T-cell (primary cell): ENCODE data around the gene THAP5. TPM values are rescaled to one million over a fixed set of nuclear protein-coding genes. Genes with fewer than 3 reads are reported as not detected.
"Not testable (repeated sequence)": the region's sequence is repeated elsewhere in the genome, so short reads cannot be mapped to it uniquely, and the experiment has no call there.

ENCODE experiments used
- ATAC-seq, 4 experiments: fragments of 200-7000 bp in 3 of 4; fragments of 150-1000 bp in 1 of 4; cut with Tn5 transposase; replicated peaks in 1 of 4; 1 replicate in 3 of 4; 2 replicates in 1 of 4; pipeline ENCODE4 v1.10.0; 2021; ENCODE audit warnings: moderate library complexity in 3 of 4, mild to moderate bottlenecking in 2 of 4, moderate number of reproducible peaks in 1 of 4
- CTCF ChIA-PET, 2 donors: fragments of 300-600 bp; sonication (Branson Sonifier 250); formaldehyde crosslinking; loops; one replicate each; lab custom pipeline; 2022; ENCODE audit warnings: antibody characterized with exemption in 2 of 2; lab: Charles Lee
- POLR2A ChIA-PET, 2 donors: fragments of 300-600 bp; sonication (Branson Sonifier 250); formaldehyde crosslinking; loops; one replicate each; lab custom pipeline; 2022; ENCODE audit warnings: antibody characterized with exemption in 2 of 2; lab: Charles Lee
- DNase-seq, 35 experiments: peaks; one replicate each; pipeline versions ENCODE4 v3.0.0 to v3.0.0-alpha.2; 2013 to 2023
- H3K27ac ChIP-seq: one replicate; pipeline ENCODE4 v1.5.1; 2013; ENCODE audit warnings: low read length
- H3K27me3 ChIP-seq, 2 experiments: replicated peaks in 1 of 2; 1 replicate in 1 of 2; 2 replicates in 1 of 2; pipeline versions ENCODE4 v1.6.1 to v1.7.0; 2013; ENCODE audit warnings: low read length in 1 of 2, mixed read lengths in 1 of 2; ENCODE audit not compliant: control insufficient read depth in 2 of 2, insufficient read depth in 2 of 2; ENCODE audit errors: extremely low read depth in 1 of 2
- H3K36me3 ChIP-seq, 2 donors: 1 replicate in 1 of 2; 2 replicates in 1 of 2; pipeline versions ENCODE4 v1.6.1 to v1.7.0; 2013; ENCODE audit warnings: low read length in 1 of 2; ENCODE audit not compliant: control insufficient read depth in 2 of 2, insufficient read depth in 1 of 2; ENCODE audit errors: extremely low read depth in 1 of 2
- H3K4me1 ChIP-seq, 2 experiments: 1 replicate in 1 of 2; 2 replicates in 1 of 2; pipeline versions ENCODE4 v1.6.1 to v1.7.0; 2013; ENCODE audit warnings: low read length in 2 of 2, mixed read lengths in 1 of 2; ENCODE audit not compliant: insufficient read depth in 2 of 2, control insufficient read depth in 1 of 2; ENCODE audit errors: extremely low read depth in 1 of 2
- H3K4me3 ChIP-seq, 2 donors: 1 replicate in 1 of 2; 2 replicates in 1 of 2; pipeline versions ENCODE4 v1.5.1 to v1.7.0; 2013; ENCODE audit warnings: mild to moderate bottlenecking in 2 of 2, low read length in 1 of 2, moderate library complexity in 1 of 2; ENCODE audit not compliant: control insufficient read depth in 1 of 2; ENCODE audit errors: extremely low read depth in 1 of 2
- H3K9me3 ChIP-seq: 2 replicates; pipeline ENCODE4 v1.7.0; 2013
- H3K27ac Mint-ChIP-seq, 2 donors: one replicate each; pipeline ENCODE4 v1.8.0; 2020 to 2021; ENCODE audit warnings: mild to moderate bottlenecking in 2 of 2, mixed read lengths in 2 of 2
- H3K27me3 Mint-ChIP-seq, 2 donors: one replicate each; pipeline ENCODE4 v1.8.0; 2021 to 2022; ENCODE audit warnings: mixed read lengths in 2 of 2
- H3K36me3 Mint-ChIP-seq: one replicate; pipeline ENCODE4 v1.8.0; 2021; ENCODE audit warnings: mixed read lengths
- H3K4me1 Mint-ChIP-seq, 3 donors: one replicate each; pipeline ENCODE4 v1.8.0; 2020 to 2022; ENCODE audit warnings: mixed read lengths in 3 of 3, mild to moderate bottlenecking in 1 of 3
- H3K4me3 Mint-ChIP-seq, 3 donors: one replicate each; pipeline ENCODE4 v1.8.0; 2020 to 2022; ENCODE audit warnings: mild to moderate bottlenecking in 3 of 3, mixed read lengths in 3 of 3, moderate library complexity in 3 of 3
- H3K9me3 Mint-ChIP-seq, 3 donors: one replicate each; pipeline ENCODE4 v1.8.0; 2020 to 2022; ENCODE audit warnings: mixed read lengths in 3 of 3
- WGBS: methylation state at CpG from one replicate; pipeline ENCODE4 v1.1.5; 2013; ENCODE audit warnings: missing lambda C conversion rate; ENCODE audit not compliant: insufficient coverage; 5-methylcytosine and 5-hydroxymethylcytosine counted together
- total RNA-seq, 35 experiments: library from RNA in 6 of 35; stranded (reverse) in 6 of 35; fragments of 120-200 nt in 1 of 35; gene quantifications; one replicate each; pipeline versions ENCODE4 v1.2.1 to v1.2.4 and lab custom pipeline; 2013 to 2026

Gene THAP5
- total RNA-seq, 5 donors from 2014 or later (not counting 1 experiment from before 2014, with no cell fraction given): 20.8 to 38.7 (median 36.1) TPM

DNA sequence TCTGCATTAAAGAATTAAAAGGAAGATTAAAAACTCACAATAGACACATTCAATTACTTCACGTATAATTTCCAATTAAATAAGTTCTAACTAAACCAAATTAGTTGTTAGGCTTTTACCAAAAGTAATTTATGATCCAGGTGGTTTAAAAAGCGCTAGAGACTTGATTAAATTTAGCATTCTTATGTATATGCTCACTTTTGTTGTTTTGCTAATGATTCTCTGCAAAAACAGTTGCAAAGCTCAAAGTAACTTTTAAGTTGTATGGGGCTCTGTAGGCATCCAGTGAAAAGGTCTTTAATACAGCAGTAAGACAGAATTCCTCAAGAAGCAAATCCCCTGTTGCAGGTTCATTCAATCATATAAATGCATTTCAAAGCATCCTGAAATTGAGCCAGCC lies 28.0 kb downstream of the THAP5 start:
- 100% methylated on average over 1 of the region's 2 CpGs for WGBS
- no peaks in the 10 kb centered on the region for H3K36me3 ChIP-seq
- ChIA-PET POLR2A (no interaction called here), CTCF (no interaction called here)
- no peaks in the 10 kb centered on the region for H3K4me1 Mint-ChIP-seq
- H3K4me1 ChIP-seq: no peaks in the 10 kb centered on the region
- no peak for ATAC-seq
- no peak overlapping the region for H3K27ac ChIP-seq
- no peaks in the 10 kb centered on the region for H3K27me3 ChIP-seq
- no peak for DNase-seq
- H3K27ac Mint-ChIP-seq: no peak overlapping the region
- peaks cover 5 to 6% of the 10 kb centered on the region in 2 donors for H3K27me3 Mint-ChIP-seq
- no peaks in the 10 kb centered on the region for H3K9me3 ChIP-seq
- H3K36me3 Mint-ChIP-seq: no peaks in the 10 kb centered on the region
- no peak overlapping the region for H3K4me3 Mint-ChIP-seq
- H3K9me3 Mint-ChIP-seq: no peaks in the 10 kb centered on the region
- no peak overlapping the region for H3K4me3 ChIP-seq

DNA sequence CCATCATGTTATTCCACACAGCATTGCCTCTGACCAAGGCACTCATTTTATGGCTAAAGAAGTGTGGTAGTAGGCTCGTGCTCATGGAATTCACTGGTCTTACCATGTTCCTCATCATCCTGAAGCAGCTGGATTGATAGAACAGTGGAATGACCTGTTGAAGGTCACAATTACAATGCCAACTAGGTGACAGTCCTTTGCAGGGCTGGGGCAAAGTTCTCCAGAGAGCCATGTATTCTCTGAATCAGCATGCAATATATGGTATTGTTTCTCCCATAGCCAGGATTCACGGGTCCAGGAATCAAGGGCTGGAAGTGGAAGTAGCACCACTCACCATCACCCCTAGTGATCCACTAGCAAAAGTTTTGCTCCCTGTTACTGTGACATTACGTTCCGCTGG lies 30.8 kb downstream of the THAP5 start:
- H3K36me3 Mint-ChIP-seq, H3K27ac ChIP-seq, H3K27me3 ChIP-seq, H3K36me3 ChIP-seq, H3K4me1 Mint-ChIP-seq, H3K4me1 ChIP-seq, DNase-seq, CTCF ChIA-PET, ATAC-seq, H3K9me3 Mint-ChIP-seq, H3K9me3 ChIP-seq, H3K4me3 Mint-ChIP-seq, H3K27ac Mint-ChIP-seq, H3K27me3 Mint-ChIP-seq, H3K4me3 ChIP-seq: not testable (repeated sequence)
- POLR2A ChIA-PET: interaction anchor here (0.6 to 0.7 kb wide), 4 partner anchors 73 to 1519 kb away, joined by 3 to 14 read pairs (median 6); no protein-coding TSS in a partner anchor
- 89% methylated on average over 4 of the region's 4 CpGs for WGBS

DNA sequence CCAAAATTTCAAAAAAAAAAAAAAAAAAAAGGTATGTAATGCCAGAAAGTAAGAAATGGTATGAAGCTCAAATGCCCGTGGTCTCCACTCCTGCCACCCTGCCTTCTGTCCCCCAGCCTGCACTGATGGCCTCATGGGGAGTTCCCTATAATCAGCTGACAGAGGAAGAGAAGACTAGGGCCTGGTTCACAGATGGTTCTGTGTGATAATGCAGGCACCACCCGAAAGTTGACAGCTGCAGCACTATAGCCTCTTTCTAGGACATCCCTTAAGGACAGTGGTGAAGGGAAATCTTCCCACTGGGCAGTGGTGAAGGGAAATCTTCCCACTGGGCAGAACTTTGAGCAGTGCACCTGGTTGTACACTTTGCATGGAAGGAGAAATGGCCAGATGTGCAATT lies 31.3 kb downstream of the THAP5 start:
- H3K4me3 ChIP-seq, CTCF ChIA-PET, H3K4me1 ChIP-seq, H3K9me3 Mint-ChIP-seq, H3K27ac Mint-ChIP-seq, H3K4me3 Mint-ChIP-seq, H3K9me3 ChIP-seq, H3K36me3 ChIP-seq, DNase-seq, H3K27ac ChIP-seq, H3K27me3 ChIP-seq, H3K36me3 Mint-ChIP-seq, ATAC-seq, H3K27me3 Mint-ChIP-seq, H3K4me1 Mint-ChIP-seq: not testable (repeated sequence)
- WGBS: 20% methylated on average over 1 of the region's 2 CpGs
- POLR2A ChIA-PET: interaction anchor here (0.6 to 0.7 kb wide), 4 partner anchors 73 to 1519 kb away, joined by 3 to 14 read pairs (median 6); no protein-coding TSS in a partner anchor

DNA sequence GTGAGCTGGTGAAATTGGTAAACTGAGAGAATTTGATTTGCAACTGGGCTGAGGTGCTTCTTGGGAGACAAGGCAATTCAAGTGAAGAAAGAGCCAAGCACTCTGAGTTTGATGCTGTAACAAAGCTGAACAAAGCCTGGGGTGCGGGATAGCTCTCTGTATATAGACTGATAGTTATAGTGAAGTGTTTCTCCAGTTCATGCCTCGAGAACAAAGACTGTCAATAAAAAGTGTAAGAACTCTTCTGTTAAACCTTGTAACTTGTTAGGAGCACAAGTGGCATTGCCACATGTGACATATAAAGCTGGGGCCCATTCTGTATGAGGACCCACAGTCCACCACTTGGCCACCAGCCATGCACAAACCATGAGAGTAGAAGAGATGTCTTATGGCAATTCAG lies 32.3 kb downstream of the THAP5 start:
- no peaks in the 10 kb centered on the region for H3K4me1 Mint-ChIP-seq
- DNase-seq: no peak
- no peaks in the 10 kb centered on the region for H3K36me3 Mint-ChIP-seq
- no peaks in the 10 kb centered on the region for H3K4me1 ChIP-seq
- no peak overlapping the region for H3K4me3 ChIP-seq
- no peak overlapping the region for H3K27ac ChIP-seq
- no peak overlapping the region for H3K4me3 Mint-ChIP-seq
- no peaks in the 10 kb centered on the region for H3K27me3 ChIP-seq
- ChIA-PET CTCF (no interaction called here), POLR2A (no interaction called here)
- peaks cover 9 to 10% of the 10 kb centered on the region in 2 donors for H3K27me3 Mint-ChIP-seq
- no peaks in the 10 kb centered on the region for H3K36me3 ChIP-seq
- H3K27ac Mint-ChIP-seq: no peak overlapping the region
- no peak for ATAC-seq
- no peaks in the 10 kb centered on the region for H3K9me3 ChIP-seq
- H3K9me3 Mint-ChIP-seq: no peaks in the 10 kb centered on the region
- 100% methylated on average over 1 of the region's 2 CpGs for WGBS

DNA sequence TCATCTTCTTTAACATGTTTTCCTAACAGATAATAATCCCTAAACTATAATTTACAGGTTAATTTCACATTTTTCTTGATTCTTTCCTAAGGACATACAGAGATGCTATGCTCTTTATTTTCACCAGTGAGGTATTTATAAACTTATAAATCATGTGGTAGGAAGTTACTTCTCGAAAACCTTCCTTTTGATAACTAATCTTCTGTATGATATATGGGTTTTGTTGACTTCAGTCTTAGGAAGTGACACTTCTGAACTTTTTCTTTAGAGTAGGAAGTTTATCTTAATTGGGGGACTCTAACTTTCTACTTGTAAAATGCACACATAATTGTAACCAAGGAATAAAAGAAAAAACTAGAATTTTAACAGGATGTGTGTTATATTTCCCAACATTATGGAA lies 33.8 kb downstream of the THAP5 start:
- H3K36me3 Mint-ChIP-seq: no peaks in the 10 kb centered on the region
- no peak for ATAC-seq
- no peaks in the 10 kb centered on the region for H3K4me1 Mint-ChIP-seq

DNA sequence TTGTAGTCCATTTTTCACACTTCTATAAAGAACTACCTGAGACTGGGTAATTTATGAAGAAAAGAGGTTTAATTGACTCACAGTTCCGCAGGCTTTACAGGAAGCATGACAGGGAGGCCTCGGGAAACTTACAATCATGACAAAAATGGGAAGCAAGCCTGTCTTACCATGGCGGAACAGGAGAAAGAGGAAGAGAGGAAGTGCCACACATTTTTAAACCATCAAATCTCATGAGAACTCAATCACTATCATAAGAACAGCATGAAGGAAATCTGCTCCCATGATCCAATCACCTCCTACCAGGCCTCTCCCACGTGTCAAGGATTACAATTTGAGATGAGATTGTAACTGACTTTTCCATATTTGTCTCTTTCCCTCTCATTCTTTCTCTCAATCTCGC lies 34.2 kb downstream of the THAP5 start:
- H3K4me3 Mint-ChIP-seq: no peak overlapping the region
- Histone ChIP-seq H3K36me3 (no peaks in the 10 kb centered on the region), H3K27me3 (no peaks in the 10 kb centered on the region), H3K4me1 (no peaks in the 10 kb centered on the region), H3K4me3 (no peak overlapping the region), H3K27ac (no peak overlapping the region), H3K9me3 (no peaks in the 10 kb centered on the region)
- H3K27ac Mint-ChIP-seq: no peak overlapping the region
- peaks cover 10 to 13% of the 10 kb centered on the region in 2 donors for H3K27me3 Mint-ChIP-seq
- H3K36me3 Mint-ChIP-seq: no peaks in the 10 kb centered on the region
- no peaks in the 10 kb centered on the region for H3K9me3 Mint-ChIP-seq
- no peak for DNase-seq
- WGBS: no CpG with 5 or more reads among the region's 5 CpGs
- no peak for ATAC-seq
- H3K4me1 Mint-ChIP-seq: no peaks in the 10 kb centered on the region
- CTCF ChIA-PET: no interaction called here
- POLR2A ChIA-PET: no interaction called here

More for the DNA sequence above, 33.8 kb downstream of the THAP5 start:
- H3K27ac Mint-ChIP-seq: no peak overlapping the region
- no peak overlapping the region for H3K27ac ChIP-seq
- peaks cover 10 to 13% of the 10 kb centered on the region in 2 donors for H3K27me3 Mint-ChIP-seq
- POLR2A ChIA-PET: no interaction called here
- H3K4me3 Mint-ChIP-seq: no peak overlapping the region
- no peaks in the 10 kb centered on the region for H3K9me3 Mint-ChIP-seq
- no peaks in the 10 kb centered on the region for H3K4me1 ChIP-seq
- no peak overlapping the region for H3K4me3 ChIP-seq
- WGBS: no CpG with 5 or more reads among the region's 1 CpG
- H3K9me3 ChIP-seq: no peaks in the 10 kb centered on the region
- no peak for DNase-seq
- H3K36me3 ChIP-seq: no peaks in the 10 kb centered on the region
- CTCF ChIA-PET: no interaction called here
- H3K27me3 ChIP-seq: no peaks in the 10 kb centered on the region

DNA sequence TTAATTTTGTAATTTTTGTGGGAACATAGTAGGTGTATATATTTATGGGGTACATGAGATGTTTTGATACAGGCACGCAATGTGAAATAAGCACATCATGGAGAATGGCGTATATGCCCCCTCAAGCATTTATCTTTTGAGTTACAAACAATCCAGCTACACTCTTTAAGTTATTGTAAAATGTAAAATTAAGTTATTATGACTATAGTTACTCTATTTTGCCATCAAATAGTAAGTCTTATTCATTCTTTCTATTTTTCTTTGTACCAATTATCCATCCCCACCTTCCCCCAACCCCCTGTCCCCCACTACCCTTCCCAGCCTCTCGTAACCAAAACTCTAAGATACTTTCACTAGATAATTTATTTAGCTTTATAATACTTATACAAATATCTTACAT lies 35.8 kb downstream of the THAP5 start:
- ATAC-seq: no peak
- WGBS: no CpG with 5 or more reads among the region's 3 CpGs
- POLR2A ChIA-PET: interaction anchor here (0.7 kb wide), 2 partner anchors 33 to 842 kb away, joined by 6 to 10 read pairs; no protein-coding TSS in a partner anchor

More for the DNA sequence above, 35.8 kb downstream of the THAP5 start:
- H3K4me1 Mint-ChIP-seq: no peaks in the 10 kb centered on the region
- peaks cover 10 to 13% of the 10 kb centered on the region in 2 donors for H3K27me3 Mint-ChIP-seq
- H3K9me3 Mint-ChIP-seq: no peaks in the 10 kb centered on the region
- no peak overlapping the region for H3K27ac Mint-ChIP-seq
- no peaks in the 10 kb centered on the region for H3K9me3 ChIP-seq
- no peaks in the 10 kb centered on the region for H3K36me3 ChIP-seq
- DNase-seq: no peak
- H3K4me1 ChIP-seq: no peaks in the 10 kb centered on the region
- H3K36me3 Mint-ChIP-seq: no peaks in the 10 kb centered on the region
- no peak overlapping the region for H3K27ac ChIP-seq
- no peak overlapping the region for H3K4me3 ChIP-seq
- no peaks in the 10 kb centered on the region for H3K27me3 ChIP-seq
- no peak overlapping the region for H3K4me3 Mint-ChIP-seq
- CTCF ChIA-PET: no interaction called here
